Myocyte (in vitro differentiated cells): Measurements from ENCODE around the gene CDH19. TPM values are rescaled to one million over a fixed set of nuclear protein-coding genes. Genes with fewer than 3 reads are reported as not detected.
"Not testable (repeated sequence)": the region's sequence is repeated elsewhere in the genome, so short reads cannot be mapped to it uniquely, and the experiment has no call there.

Source experiments
- DNase-seq: peaks from one replicate; pipeline ENCODE4 v3.0.0-alpha.2; 2012; ENCODE audit warnings: low read depth
- total RNA-seq: library from RNA; depleted of rRNA; stranded (reverse); fragments of >200 nt; gene quantifications from 2 replicates; pipeline ENCODE4 v1.2.3, GENCODE V29; 2014

The CDH19 gene
- total RNA-seq, 1 donor from 2014 or later = not detected

- DNase-seq = no peak
Observed at GRCh38 chr18:66564236-66564635, 39.7 kb downstream of the CDH19 start.

- no peak for DNase-seq
Observed at GRCh38 chr18:66562279-66562678, 41.6 kb downstream of the CDH19 start.

- DNase-seq = peak; percentile 13
Observed at GRCh38 chr18:66560094-66560493, 43.8 kb downstream of the CDH19 start.

- no peak for DNase-seq
Observed at GRCh38 chr18:66558773-66559172, 45.1 kb downstream of the CDH19 start.

GRCh38 chr18:66557091-66557490 lies 46.8 kb downstream of the CDH19 start:
- DNase-seq = no peak

- DNase-seq = no peak
Observed at GRCh38 chr18:66555585-66555984, 48.3 kb downstream of the CDH19 start.

GRCh38 chr18:66553824-66554223 lies 50.1 kb downstream of the CDH19 start:
- DNase-seq = no peak

GRCh38 chr18:66550366-66550765 lies 53.5 kb downstream of the CDH19 start:
- no peak for DNase-seq

GRCh38 chr18:66548747-66549146 lies 55.1 kb downstream of the CDH19 start:
- no peak for DNase-seq

- no peak for DNase-seq
Observed at GRCh38 chr18:66534110-66534509, 69.8 kb downstream of the CDH19 start.

- no peak for DNase-seq
Observed at GRCh38 chr18:66533693-66534092, 70.2 kb downstream of the CDH19 start.

GRCh38 chr18:66523219-66523991 lies 80.5 kb downstream of the CDH19 start:
- no peak for DNase-seq

GRCh38 chr18:66513996-66514395 lies 89.9 kb downstream of the CDH19 start:
- no peak for DNase-seq

GRCh38 chr18:66511792-66512191 lies 92.1 kb downstream of the CDH19 start:
- no peak for DNase-seq

GRCh38 chr18:66511289-66511688 lies 92.6 kb downstream of the CDH19 start:
- no peak for DNase-seq

GRCh38 chr18:66510357-66511045 lies 93.4 kb downstream of the CDH19 start:
- DNase-seq = no peak

- no peak for DNase-seq
Observed at GRCh38 chr18:66508937-66509336, 95.0 kb downstream of the CDH19 start.

GRCh38 chr18:66506178-66506577 lies 97.7 kb downstream of the CDH19 start:
- DNase-seq = no peak

- no peak for DNase-seq
Observed at GRCh38 chr18:66497351-66497750, 106.5 kb downstream of the CDH19 start.

- DNase-seq = peak; percentile 57
Observed at GRCh38 chr18:66495844-66496243, 108.0 kb downstream of the CDH19 start.

GRCh38 chr18:66473882-66474281 lies 130.0 kb downstream of the CDH19 start:
- no peak for DNase-seq

- not testable (repeated sequence) for DNase-seq
Observed at GRCh38 chr18:66466184-66466583, 137.7 kb downstream of the CDH19 start.

GRCh38 chr18:66461344-66461743 lies 142.5 kb downstream of the CDH19 start:
- DNase-seq = no peak
